Type B pancreatic cell (in vitro differentiated cells): ENCODE results near the gene PLA2G3. TPM values are rescaled to one million over a fixed set of nuclear protein-coding genes. Genes with fewer than 3 reads are reported as not detected.
"Not testable (repeated sequence)": the region's sequence is repeated elsewhere in the genome, so short reads cannot be mapped to it uniquely, and the experiment has no call there.

ENCODE experiments used
- DNase-seq: peaks from one replicate; pipeline ENCODE4 v3.0.0; 2021; ENCODE audit warnings: mixed read lengths; ENCODE audit not compliant: unreplicated experiment; ENCODE audit errors: extremely low spot score
- H3K27ac Mint-ChIP-seq: 2 replicates; pipeline ENCODE4 v1.8.0; 2021; ENCODE audit warnings: mild to moderate bottlenecking, mixed read lengths
- H3K27me3 Mint-ChIP-seq: 2 replicates; pipeline ENCODE4 v1.8.0; 2021; ENCODE audit warnings: mixed read lengths
- H3K36me3 Mint-ChIP-seq: 2 replicates; pipeline ENCODE4 v1.8.0; 2021; ENCODE audit warnings: mixed read lengths
- H3K4me1 Mint-ChIP-seq: one replicate; pipeline ENCODE4 v1.8.0; 2021; ENCODE audit warnings: mixed read lengths; ENCODE audit not compliant: unreplicated experiment
- H3K4me3 Mint-ChIP-seq: 2 replicates; pipeline ENCODE4 v1.8.0; 2021; ENCODE audit warnings: mild to moderate bottlenecking, mixed read lengths
- H3K9me3 Mint-ChIP-seq: 2 replicates; pipeline ENCODE4 v1.8.0; 2021; ENCODE audit warnings: mixed read lengths
- total RNA-seq: library from RNA; stranded (reverse); gene quantifications from 2 replicates; pipeline ENCODE4 v1.2.1, GENCODE V29; 2021; ENCODE audit warnings: low replicate concordance
- TF ChIP-seq, protein P1 (sequence below): fragments of 200-600 bp; sonication (generic); conservative IDR thresholded peaks from 2 replicates; pipeline ENCODE4 v1.5.0; 2021; ENCODE audit warnings: antibody characterized with exemption, mild to moderate bottlenecking

The PLA2G3 gene
- total RNA-seq, 1 donor from 2014 or later, result 0.75 TPM

- no peaks in the 10 kb centered on the region for H3K36me3 Mint-ChIP-seq
- TF ChIP-seq, protein P1, sequence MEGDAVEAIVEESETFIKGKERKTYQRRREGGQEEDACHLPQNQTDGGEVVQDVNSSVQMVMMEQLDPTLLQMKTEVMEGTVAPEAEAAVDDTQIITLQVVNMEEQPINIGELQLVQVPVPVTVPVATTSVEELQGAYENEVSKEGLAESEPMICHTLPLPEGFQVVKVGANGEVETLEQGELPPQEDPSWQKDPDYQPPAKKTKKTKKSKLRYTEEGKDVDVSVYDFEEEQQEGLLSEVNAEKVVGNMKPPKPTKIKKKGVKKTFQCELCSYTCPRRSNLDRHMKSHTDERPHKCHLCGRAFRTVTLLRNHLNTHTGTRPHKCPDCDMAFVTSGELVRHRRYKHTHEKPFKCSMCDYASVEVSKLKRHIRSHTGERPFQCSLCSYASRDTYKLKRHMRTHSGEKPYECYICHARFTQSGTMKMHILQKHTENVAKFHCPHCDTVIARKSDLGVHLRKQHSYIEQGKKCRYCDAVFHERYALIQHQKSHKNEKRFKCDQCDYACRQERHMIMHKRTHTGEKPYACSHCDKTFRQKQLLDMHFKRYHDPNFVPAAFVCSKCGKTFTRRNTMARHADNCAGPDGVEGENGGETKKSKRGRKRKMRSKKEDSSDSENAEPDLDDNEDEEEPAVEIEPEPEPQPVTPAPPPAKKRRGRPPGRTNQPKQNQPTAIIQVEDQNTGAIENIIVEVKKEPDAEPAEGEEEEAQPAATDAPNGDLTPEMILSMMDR, result no peak
- peaks cover 12% of the 10 kb centered on the region for H3K27me3 Mint-ChIP-seq
- no peaks in the 10 kb centered on the region for H3K9me3 Mint-ChIP-seq
- H3K4me1 Mint-ChIP-seq, result peaks cover 10% of the 10 kb centered on the region
- H3K27ac Mint-ChIP-seq, result no peak overlapping the region
- no peak for DNase-seq
- no peak overlapping the region for H3K4me3 Mint-ChIP-seq
Observed at GRCh38 chr22:31120230-31120629, 20.1 kb downstream of the PLA2G3 start.

- H3K4me1 Mint-ChIP-seq, result peaks cover 10% of the 10 kb centered on the region
- H3K4me3 Mint-ChIP-seq, result no peak overlapping the region
- peaks cover 12% of the 10 kb centered on the region for H3K27me3 Mint-ChIP-seq
- no peaks in the 10 kb centered on the region for H3K36me3 Mint-ChIP-seq
- H3K9me3 Mint-ChIP-seq, result no peaks in the 10 kb centered on the region
- DNase-seq, result no peak
- H3K27ac Mint-ChIP-seq, result no peak overlapping the region
- TF ChIP-seq, protein P1, result no peak
Observed at GRCh38 chr22:31119026-31119717, 21.1 kb downstream of the PLA2G3 start.

GRCh38 chr22:31118046-31118820, 22.1 kb downstream of the PLA2G3 start:
- no peaks in the 10 kb centered on the region for H3K36me3 Mint-ChIP-seq
- TF ChIP-seq, protein P1, result no peak
- H3K27ac Mint-ChIP-seq, result no peak overlapping the region
- peaks cover 10% of the 10 kb centered on the region for H3K4me1 Mint-ChIP-seq
- H3K4me3 Mint-ChIP-seq, result no peak overlapping the region
- peaks cover 4% of the 10 kb centered on the region for H3K27me3 Mint-ChIP-seq
- no peaks in the 10 kb centered on the region for H3K9me3 Mint-ChIP-seq
- DNase-seq, result no peak

- not testable (repeated sequence) for H3K27me3 Mint-ChIP-seq, DNase-seq, H3K4me3 Mint-ChIP-seq, H3K27ac Mint-ChIP-seq, H3K9me3 Mint-ChIP-seq, H3K4me1 Mint-ChIP-seq, H3K36me3 Mint-ChIP-seq
Observed at GRCh38 chr22:31112547-31113091, 27.7 kb downstream of the PLA2G3 start.

- Mint-ChIP-seq H3K4me3 (peak overlapping the region; percentile 89), H3K36me3 (no peaks in the 10 kb centered on the region), H3K27me3 (peaks cover 9% of the 10 kb centered on the region)
Observed at GRCh38 chr22:31107894-31108218, 32.5 kb downstream of the PLA2G3 start.

More at GRCh38 chr22:31107894-31108218, 32.5 kb downstream of the PLA2G3 start:
- no peak for DNase-seq
- Mint-ChIP-seq H3K9me3 (no peaks in the 10 kb centered on the region), H3K4me1 (peaks cover 7% of the 10 kb centered on the region), H3K27ac (peak overlapping the region; percentile 77)
- TF ChIP-seq, protein P1, result no peak
